ENCODE results near the gene ARHGAP6.

ARHGAP6 gene

DNA sequence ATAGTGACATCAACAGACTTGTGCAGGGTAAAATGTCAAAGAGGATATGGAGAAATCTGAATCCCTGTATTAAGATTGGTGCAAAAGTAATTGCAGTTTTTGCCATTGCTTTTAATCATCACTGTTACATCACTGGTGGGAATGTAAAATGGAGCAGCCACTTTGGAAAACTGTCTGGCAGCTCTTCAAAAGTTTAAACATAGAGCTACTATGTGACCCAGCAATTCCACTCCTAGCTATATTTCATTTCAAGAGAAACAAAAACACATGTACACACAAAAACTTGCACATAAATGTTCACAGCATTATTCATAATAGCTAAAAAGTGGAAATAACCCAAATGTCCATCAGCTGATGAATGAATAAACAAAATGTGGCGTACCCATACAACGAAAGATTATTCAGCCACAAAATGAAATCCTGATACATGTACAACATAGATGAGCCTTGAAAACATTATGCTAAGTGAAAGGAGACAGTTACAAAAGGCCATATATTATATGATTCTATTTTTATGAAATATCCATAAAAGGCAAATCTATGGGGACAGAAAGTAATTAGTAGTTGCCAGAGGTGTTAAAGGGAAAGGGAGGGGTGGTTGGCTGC, 266.1 kb downstream of the ARHGAP6 start:
- Mint-ChIP-seq H3K4me1 (no peaks in the 10 kb centered on the region), H3K9me3 (peaks cover 4% of the 10 kb centered on the region), H3K27ac (no peak overlapping the region), H3K4me3 (no peak overlapping the region), H3K27me3 (ENCODE audit: low read depth, poor library complexity) (no peaks in the 10 kb centered on the region), H3K36me3 (ENCODE audit: low read depth) (no peaks in the 10 kb centered on the region)
- DNase-seq, result no peak
- TF ChIP-seq CTCF (IDR thresholded peaks at IDR 0.05), result no peak

DNA sequence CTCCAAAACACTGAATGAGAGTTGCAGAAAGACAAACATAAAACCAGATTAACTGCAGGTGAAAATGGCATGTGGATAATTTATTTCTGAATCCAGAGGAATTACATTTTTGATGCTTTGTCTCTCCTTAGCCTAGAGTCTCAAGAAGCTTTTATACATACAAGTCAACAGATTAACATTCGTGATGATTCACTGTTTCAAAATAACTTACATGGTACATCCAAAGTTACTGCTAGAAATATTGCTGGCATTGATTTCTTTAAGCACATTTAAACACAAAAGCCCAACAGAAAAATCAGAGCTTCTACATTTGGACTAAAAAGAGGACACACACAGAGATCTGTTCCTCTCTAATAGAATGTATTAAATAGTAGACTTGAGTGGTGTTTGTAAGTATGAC, 266.9 kb downstream of the ARHGAP6 start:
- no peak for TF ChIP-seq CTCF (IDR thresholded peaks at IDR 0.05)
- H3K4me3 Mint-ChIP-seq, result no peak overlapping the region
- no peaks in the 10 kb centered on the region for H3K4me1 Mint-ChIP-seq
- no peaks in the 10 kb centered on the region for H3K9me3 Mint-ChIP-seq
- no peak overlapping the region for H3K27ac Mint-ChIP-seq
- H3K36me3 Mint-ChIP-seq (ENCODE audit: low read depth), result no peaks in the 10 kb centered on the region
- DNase-seq, result no peak
- H3K27me3 Mint-ChIP-seq (ENCODE audit: low read depth, poor library complexity), result no peaks in the 10 kb centered on the region

DNA sequence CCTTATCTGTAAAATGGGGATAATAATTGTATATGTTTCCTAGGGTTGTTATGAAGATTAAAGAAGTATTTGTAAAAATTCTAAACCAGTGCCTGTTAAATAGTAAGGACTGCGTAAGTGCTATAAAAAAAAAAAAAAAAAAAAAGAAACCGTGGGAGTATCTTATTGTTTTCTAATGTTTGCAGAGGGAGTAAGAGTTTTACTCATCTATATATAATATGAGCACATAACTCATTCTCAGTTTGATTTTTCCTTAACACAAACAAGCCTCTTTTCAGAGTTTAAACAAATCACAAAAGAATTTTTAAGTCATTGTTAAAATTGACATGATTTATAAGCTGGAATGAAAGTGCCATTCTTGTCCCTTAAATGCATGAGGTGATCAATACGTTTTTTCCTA, 267.6 kb downstream of the ARHGAP6 start:
- no peaks in the 10 kb centered on the region for H3K36me3 Mint-ChIP-seq (ENCODE audit: low read depth)
- TF ChIP-seq CTCF (IDR thresholded peaks at IDR 0.05), result no peak
- no peak overlapping the region for H3K27ac Mint-ChIP-seq
- no peak for DNase-seq
- no peaks in the 10 kb centered on the region for H3K4me1 Mint-ChIP-seq
- H3K4me3 Mint-ChIP-seq, result no peak overlapping the region
- no peaks in the 10 kb centered on the region for H3K27me3 Mint-ChIP-seq (ENCODE audit: low read depth, poor library complexity)
- no peaks in the 10 kb centered on the region for H3K9me3 Mint-ChIP-seq

DNA sequence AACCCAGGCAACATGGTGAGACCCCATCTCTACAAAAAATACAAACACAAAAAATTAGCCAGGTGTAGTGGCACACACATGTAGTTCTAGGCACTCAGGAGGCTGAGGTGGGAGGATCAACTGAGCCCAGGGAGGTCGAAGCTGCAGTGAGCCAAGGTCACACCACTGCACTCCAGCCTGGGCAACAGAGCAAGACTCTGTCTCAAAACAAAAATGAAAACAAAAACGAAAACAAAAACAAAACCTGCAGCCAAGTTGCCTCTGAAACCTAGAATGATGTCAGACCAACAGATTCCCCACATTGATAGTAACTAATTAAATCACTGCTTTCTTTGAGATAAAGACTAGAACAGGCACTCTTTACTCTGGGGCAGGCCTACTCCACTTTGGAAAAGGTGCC, 268.0 kb downstream of the ARHGAP6 start:
- H3K4me3 Mint-ChIP-seq, result no peak overlapping the region
- no peaks in the 10 kb centered on the region for H3K27me3 Mint-ChIP-seq (ENCODE audit: low read depth, poor library complexity)
- H3K4me1 Mint-ChIP-seq, result no peaks in the 10 kb centered on the region
- no peak for DNase-seq
- TF ChIP-seq CTCF (IDR thresholded peaks at IDR 0.05), result no peak
- H3K36me3 Mint-ChIP-seq (ENCODE audit: low read depth), result no peaks in the 10 kb centered on the region
- no peak overlapping the region for H3K27ac Mint-ChIP-seq
- H3K9me3 Mint-ChIP-seq, result no peaks in the 10 kb centered on the region

GRCh38 chrX:11395859-11396258, 269.9 kb downstream of the ARHGAP6 start:
- no peak for TF ChIP-seq CTCF (IDR thresholded peaks at IDR 0.05)
- Mint-ChIP-seq H3K4me1 (no peaks in the 10 kb centered on the region), H3K27ac (no peak overlapping the region), H3K4me3 (no peak overlapping the region), H3K36me3 (ENCODE audit: low read depth) (no peaks in the 10 kb centered on the region), H3K9me3 (peaks cover 4% of the 10 kb centered on the region), H3K27me3 (ENCODE audit: low read depth, poor library complexity) (no peaks in the 10 kb centered on the region)
- DNase-seq, result no peak

- H3K9me3 Mint-ChIP-seq, result peaks cover 12% of the 10 kb centered on the region
- H3K4me3 Mint-ChIP-seq, result no peak overlapping the region
- H3K36me3 Mint-ChIP-seq (ENCODE audit: low read depth), result no peaks in the 10 kb centered on the region
- H3K27ac Mint-ChIP-seq, result no peak overlapping the region
- TF ChIP-seq CTCF (IDR thresholded peaks at IDR 0.05), result no peak
- H3K4me1 Mint-ChIP-seq, result no peaks in the 10 kb centered on the region
- no peaks in the 10 kb centered on the region for H3K27me3 Mint-ChIP-seq (ENCODE audit: low read depth, poor library complexity)
- DNase-seq, result no peak
Measured at GRCh38 chrX:11393949-11394654, 271.6 kb downstream of the ARHGAP6 start.
